H1 (cell line): Measurements from ENCODE around the gene ELMO1. TPM values are rescaled to one million over a fixed set of nuclear protein-coding genes. Genes with fewer than 3 reads are reported as not detected.

ENCODE experiments used
- BRCA1 ChIP-seq: IDR thresholded peaks from 2 replicates; pipeline ENCODE4 v1.6.1; 2012; ENCODE audit warnings: low read depth, low read length, improper control_type of control experiment
- CBX5 ChIP-seq: fragments of 300-800, 300-1000 bp; sonication (generic); IDR thresholded peaks from 2 replicates; pipeline ENCODE4 v1.7.1; 2016; ENCODE audit warnings: antibody characterized with exemption, low read length, low read depth
- EGR1 ChIP-seq: IDR thresholded peaks from 2 replicates; pipeline ENCODE4 v1.6.1; 2011; ENCODE audit warnings: low read depth, low read length, borderline replicate concordance
- HDAC6 ChIP-seq: IDR thresholded peaks from one replicate; pipeline ENCODE4 v1.7.1; 2012; ENCODE audit warnings: low read depth, mild to moderate bottlenecking, inconsistent platforms, low read length, moderate library complexity
- USF2 ChIP-seq: IDR thresholded peaks from 2 replicates; pipeline ENCODE4 v1.6.1; 2011; ENCODE audit warnings: low read length, improper control_type of control experiment
- ZNF274 ChIP-seq: IDR thresholded peaks from 2 replicates; pipeline ENCODE4 v1.7.0; 2012; ENCODE audit warnings: low read length, borderline replicate concordance; ENCODE audit errors: extremely low read depth
- polyA plus RNA-seq, 7 experiments: library from polyadenylated mRNA; depleted of rRNA in 3 of 7; stranded (reverse) in 5 of 7; unstranded in 2 of 7; fragments of >200 nt in 5 of 7; fragments of 200-250 nt in 2 of 7; gene quantifications; 1 replicate in 5 of 7; 2 replicates in 1 of 7; 4 replicates in 1 of 7; pipeline versions ENCODE4 v1.2.1 to v1.2.3, GENCODE V29; 2011 to 2013; ENCODE audit warnings: missing spikeins in 2 of 7, mixed read lengths in 2 of 7
- total RNA-seq: library from RNA; stranded (reverse); fragmentation: NEBNext Ultra II Directional; extraction: Animal tissue kit (Norgen Biotek cat#: 25700); gene quantifications from 2 replicates; pipeline ENCODE4 v1.2.1, GENCODE V29; 2021
- TF ChIP-seq, protein P1 (sequence below): IDR thresholded peaks from 2 replicates; pipeline ENCODE4 v1.6.1; 2012; ENCODE audit warnings: inconsistent platforms

ELMO1 gene
- total and polyA plus RNA-seq, 2 of the 8 experiments (the other 6 are each of a cell fraction or from before 2014, with no cell fraction given) = 18.4 to 21.0 TPM

DNA sequence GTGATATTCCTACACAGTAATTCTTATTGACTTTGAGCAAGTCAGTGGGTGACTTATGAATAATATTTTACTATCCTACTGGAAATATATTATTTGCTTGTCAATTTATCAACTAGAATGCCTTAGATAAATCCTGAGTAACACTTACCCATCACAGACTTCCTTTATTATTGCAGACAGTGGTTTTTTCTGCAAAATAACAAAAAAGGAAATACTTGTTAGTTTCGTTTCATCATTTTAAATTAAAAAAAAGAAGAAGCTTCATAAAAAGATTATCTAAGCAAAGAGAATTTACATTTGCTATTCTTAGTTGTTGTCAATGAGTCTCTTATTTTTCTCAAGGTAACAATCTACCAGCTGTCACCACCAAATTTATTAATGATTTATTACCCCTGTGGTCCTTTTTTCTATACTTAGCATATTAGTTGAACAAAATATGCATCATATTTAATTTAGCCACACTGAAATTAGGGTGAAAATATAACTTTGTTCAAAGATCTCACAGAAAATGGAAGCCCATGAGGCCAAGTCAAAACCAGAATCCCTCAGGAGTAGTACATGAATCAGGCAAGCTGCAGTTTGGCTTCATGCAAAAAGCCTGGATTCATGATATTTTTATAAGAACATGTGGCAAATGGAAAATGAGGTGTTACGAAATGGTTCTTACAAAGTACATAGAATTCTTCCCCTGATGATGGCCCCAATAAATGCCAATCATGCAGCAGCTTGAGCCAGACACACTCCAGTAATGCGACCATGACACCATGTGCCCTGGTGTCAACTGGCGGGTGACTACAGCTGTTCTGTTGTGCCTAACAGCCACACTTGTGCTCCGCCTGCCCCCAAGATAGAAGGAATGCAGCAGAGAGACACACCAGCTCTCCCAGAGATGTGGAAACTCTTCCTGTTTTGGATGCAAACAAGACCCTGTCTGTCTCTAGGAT lies 132.6 kb downstream of the ELMO1 start (continued):
- no peak for TF ChIP-seq BRCA1
- TF ChIP-seq, protein P1, sequence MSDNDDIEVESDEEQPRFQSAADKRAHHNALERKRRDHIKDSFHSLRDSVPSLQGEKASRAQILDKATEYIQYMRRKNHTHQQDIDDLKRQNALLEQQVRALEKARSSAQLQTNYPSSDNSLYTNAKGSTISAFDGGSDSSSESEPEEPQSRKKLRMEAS = no peak
- TF ChIP-seq CBX5 = no peak
- TF ChIP-seq USF2 = no peak
- TF ChIP-seq HDAC6 = no peak
- TF ChIP-seq EGR1 = no peak
- TF ChIP-seq ZNF274 = no peak
